HG03571 (cell line): ENCODE data around the gene SFRP5.

ENCODE experiments used
- ATAC-seq: cut with Tn5 transposase; IDR thresholded peaks from one replicate; pipeline ENCODE4 v1.9.1; 2021; ENCODE audit not compliant: unreplicated experiment

SFRP5 gene

GRCh38 chr10:97766996-97767924 lies 4.5 kb downstream of the SFRP5 start:
- no peak for ATAC-seq

DNA sequence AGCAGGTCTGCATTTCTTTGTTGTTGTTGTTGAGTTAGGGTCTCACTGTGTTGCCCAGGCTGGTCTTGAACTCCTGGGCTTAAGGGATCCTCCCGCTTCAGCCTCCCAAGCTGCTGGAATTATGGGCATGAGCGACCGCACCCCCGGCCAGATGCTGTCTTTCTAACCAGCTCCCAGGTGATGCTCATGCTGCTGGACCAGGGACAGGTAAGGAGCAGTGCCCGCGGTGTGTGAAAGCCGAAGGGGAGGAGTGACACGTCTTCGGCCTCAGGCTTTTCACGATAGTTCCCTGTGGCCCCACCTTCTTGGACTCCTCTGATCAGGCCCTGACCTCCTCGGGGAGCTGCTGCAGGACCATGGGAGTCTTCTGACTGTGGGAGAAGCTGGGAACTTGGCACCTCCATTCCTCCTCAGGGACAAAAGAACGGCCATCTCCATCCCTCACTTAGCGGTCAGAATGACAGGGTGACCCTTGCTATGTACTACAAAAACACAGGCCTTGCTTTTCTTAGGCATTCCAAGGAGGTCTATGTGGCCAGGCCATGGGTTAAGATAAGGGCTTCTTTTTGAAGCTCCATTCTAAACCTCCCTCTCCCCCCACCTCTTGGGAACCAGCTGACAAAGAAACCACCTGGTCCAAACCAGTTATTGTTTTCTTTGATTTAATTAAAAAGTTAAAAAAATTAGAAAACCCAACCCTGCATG lies 5.5 kb downstream of the SFRP5 start:
- ATAC-seq, result no peak

- no peak for ATAC-seq
Observed at GRCh38 chr10:97765201-97765600, 6.6 kb downstream of the SFRP5 start.

DNA sequence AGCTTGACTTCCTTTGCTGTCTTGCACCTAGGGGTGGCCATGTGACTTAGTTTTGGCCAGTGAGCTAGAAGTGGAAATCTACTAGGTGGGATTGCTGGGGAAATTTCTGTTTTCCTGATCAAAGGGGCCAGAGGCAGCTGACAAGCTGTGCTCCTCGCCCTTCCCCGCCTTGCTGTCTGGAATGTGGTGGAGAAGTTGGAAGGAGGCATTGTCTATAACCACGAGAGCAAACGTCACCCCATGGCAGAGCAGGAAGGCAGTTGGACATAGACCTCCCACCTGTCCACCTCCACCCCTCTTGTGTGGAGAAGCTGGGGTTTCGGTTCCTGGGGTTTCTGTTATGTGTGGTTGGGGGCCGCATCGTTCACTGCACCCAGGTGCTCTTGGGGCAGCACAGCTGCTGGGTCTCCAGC lies 7.3 kb downstream of the SFRP5 start:
- ATAC-seq, result no peak

GRCh38 chr10:97763947-97764346 lies 7.9 kb downstream of the SFRP5 start:
- no peak for ATAC-seq

- no peak for ATAC-seq
Observed at GRCh38 chr10:97763411-97763810, 8.4 kb downstream of the SFRP5 start.

DNA sequence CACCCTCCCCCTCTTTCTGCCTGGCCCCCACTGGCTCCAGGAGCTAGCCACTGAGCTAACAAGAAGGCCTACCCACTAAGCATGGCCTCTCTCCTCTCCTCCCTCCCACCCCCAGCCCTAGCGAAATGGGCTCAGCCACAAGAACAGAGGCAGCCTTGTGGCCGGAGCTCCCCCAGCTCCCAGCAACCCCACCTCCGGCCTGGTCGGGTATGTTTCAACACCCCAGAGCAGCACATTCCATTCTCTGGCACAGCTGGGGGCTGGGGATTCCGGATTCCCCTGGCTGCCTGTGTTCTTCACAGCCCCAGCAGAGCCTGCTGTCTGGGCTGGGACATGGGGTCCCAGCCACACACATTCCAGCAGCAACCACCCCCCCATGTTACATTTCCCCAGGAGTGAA lies 9.0 kb downstream of the SFRP5 start:
- ATAC-seq, result no peak

DNA sequence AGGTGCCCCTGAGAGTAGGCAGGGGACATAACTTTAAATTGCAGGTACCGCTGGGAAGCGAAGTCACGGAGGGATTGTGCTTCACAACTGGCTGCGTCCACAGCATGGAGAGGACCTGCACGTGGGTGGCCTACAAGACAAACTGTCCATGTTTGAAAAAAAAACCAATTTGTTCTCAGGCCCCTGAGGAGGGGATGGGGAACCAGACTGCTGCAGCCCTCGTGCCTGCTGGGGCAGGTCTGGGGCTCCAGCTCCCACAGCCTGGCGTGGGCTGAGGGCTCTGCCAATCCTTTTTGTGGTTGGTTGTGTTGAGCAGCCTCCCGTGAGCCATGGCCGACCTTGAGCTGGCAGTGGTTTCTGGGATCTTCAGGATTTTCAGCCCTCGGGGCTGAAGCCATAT lies 9.7 kb downstream of the SFRP5 start:
- ATAC-seq, result no peak

GRCh38 chr10:97761331-97761865 lies 10.4 kb downstream of the SFRP5 start:
- ATAC-seq, result no peak

DNA sequence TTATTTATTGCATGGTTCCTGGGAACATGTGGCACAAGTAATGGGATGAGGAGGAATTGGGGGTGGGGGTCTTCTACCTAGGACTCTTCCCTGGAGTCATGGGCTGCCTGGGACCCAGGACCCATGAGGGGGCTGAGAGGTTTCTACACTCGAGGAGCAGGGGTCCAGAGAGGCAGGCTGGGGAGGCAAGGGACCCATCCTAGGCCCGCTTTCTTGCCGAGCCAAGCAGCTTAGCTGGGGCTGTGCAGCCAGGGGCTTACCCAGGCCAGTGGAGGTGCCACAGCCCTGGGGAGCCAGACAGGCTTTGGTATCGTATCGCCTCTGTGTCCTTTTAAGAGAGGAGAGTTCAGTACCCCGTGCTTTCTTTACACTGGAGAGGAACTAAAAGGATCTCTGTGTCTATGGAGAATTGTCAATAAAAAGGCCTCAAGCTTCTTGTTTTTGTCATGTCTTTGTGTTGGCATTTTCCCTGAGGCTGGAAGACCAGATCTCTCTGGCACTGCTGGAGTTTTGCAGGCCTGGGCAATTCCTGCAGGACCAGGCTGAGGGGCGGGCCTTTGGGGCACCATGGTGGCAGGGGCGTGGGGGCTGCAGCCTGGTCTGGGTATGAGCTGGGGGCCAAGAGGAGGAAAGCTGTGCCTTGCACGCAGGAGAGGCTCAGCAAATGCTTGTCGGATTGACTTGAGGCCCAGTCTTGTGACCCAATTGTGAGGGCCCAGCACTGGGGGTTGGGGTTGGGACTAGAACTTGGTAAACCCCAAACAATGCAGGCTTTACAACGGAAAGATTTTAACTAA lies 11.1 kb downstream of the SFRP5 start:
- no peak for ATAC-seq

GRCh38 chr10:97759946-97760345 lies 11.9 kb downstream of the SFRP5 start:
- no peak for ATAC-seq

GRCh38 chr10:97759158-97759887 lies 12.5 kb downstream of the SFRP5 start:
- ATAC-seq, result no peak

- ATAC-seq, result no peak
Observed at GRCh38 chr10:97757471-97757870, 14.3 kb downstream of the SFRP5 start.

DNA sequence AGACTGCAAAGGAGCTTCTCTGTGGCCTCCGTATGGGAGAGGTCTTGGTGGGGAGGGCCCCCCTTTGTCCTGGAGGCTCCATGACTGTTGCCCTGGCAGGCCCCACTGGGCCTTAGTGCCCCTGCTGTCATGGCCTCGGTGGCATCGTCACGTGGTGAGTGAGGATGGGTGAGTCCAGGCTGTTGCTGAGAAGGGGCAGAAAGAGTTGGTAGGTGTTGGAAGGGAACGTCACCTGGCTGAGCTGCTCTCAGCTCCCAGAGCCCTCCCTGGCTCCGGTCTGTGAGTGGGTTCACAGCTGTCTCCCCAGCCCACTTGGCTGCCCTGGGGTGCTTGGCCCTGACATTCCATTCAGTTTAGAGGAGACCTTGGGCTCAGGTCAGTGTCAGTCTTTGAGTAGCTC lies 16.1 kb downstream of the SFRP5 start:
- no peak for ATAC-seq

DNA sequence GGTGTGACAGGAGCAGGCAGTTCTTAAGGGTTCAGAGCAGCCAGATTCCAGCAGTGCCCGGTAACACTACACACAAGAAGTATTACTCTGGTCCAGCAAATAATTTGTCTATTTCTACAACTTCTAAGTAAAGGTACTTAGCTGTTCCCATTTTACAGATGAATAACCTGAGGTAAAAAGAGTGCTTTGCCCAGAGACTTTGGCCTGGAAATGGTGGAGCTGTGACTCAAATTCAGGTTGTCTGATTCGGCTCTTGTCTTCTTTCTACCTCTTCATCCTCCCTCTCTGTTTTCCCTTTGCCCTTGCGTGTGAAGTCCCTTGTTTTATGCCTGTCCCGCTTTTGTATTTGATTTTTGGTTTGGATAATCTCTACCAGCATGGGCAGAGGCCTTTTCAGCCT lies 17.1 kb downstream of the SFRP5 start:
- no peak for ATAC-seq

GRCh38 chr10:97752956-97753355 lies 18.8 kb downstream of the SFRP5 start:
- ATAC-seq, result no peak

DNA sequence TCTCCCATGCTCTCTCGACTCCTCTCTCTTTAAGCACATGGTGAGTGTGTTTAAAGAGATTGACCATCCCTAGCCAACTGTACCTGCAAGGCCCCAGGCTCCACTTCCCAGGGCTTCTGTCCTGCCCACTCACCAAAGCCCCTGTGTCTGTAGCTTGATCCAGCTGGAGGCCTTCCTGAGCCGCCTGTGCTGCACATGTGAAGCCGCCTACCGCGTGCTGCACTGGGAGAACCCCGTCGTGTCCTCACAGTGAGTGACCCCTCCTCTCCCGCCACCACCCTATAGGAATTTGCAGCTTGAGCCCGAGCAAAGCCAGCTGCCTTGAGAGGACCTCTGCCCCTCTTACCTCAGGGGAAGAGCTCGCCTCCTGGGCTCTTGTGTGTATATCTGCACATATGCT lies 23.7 kb downstream of the SFRP5 start:
- ATAC-seq, result no peak

- ATAC-seq, result no peak
Observed at GRCh38 chr10:97747573-97747972, 24.2 kb downstream of the SFRP5 start.

DNA sequence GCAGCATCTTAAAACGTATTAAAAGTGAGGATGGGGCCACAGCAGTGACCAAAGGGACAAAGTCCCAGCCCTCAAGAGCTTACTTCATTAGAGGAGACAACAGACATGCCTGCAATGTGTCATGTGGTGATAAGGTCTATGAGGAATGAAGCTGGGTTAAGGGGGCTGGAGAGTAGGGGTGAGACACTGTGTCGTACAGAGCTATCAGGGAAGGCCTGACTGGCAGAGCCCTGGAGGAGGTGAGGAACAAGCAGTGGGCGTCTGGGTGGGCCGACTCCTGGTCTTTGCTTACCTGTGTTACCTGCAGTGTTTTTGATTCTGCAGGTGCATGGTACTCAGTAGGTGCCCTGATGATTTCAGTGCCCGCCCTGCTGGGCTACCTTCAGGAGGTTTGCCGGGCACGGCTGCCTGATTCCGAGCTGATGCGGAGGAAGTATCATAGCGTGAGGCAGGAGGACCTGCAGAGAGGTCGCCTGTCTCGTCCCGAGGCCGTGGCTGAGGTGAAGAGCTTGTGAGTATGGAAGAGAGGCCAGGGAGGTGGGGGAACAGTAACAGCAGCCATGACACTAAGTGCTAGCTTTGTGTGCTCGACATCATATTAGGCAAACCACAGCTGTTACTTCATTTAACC lies 27.3 kb downstream of the SFRP5 start:
- ATAC-seq, result no peak
